Natural killer cell (primary cell): Measurements from ENCODE around the gene NTRK2. TPM values are rescaled to one million over a fixed set of nuclear protein-coding genes. Genes with fewer than 3 reads are reported as not detected.

Experiments
- ATAC-seq, 3 donors: fragments of 150-1000 bp in 2 of 3; fragments of 200-7000 bp in 1 of 3; cut with Tn5 transposase; 1 replicate in 1 of 3; 2 replicates in 2 of 3; pipeline ENCODE4 v1.10.0; 2021; ENCODE audit warnings: mild to moderate bottlenecking in 2 of 3, moderate library complexity in 2 of 3
- DNase-seq, 2 donors: peaks; one replicate each; pipeline versions ENCODE4 v3.0.0 to v3.0.0-alpha.2; 2013 to 2021; ENCODE audit warnings: mixed read lengths in 1 of 2
- H3K27ac ChIP-seq: one replicate; pipeline ENCODE4 v1.5.1; 2013; ENCODE audit warnings: mild to moderate bottlenecking, low read length
- H3K27me3 ChIP-seq: one replicate; pipeline ENCODE4 v1.6.1; 2013; ENCODE audit warnings: low read length; ENCODE audit not compliant: control insufficient read depth, insufficient read depth
- H3K36me3 ChIP-seq: one replicate; pipeline ENCODE4 v1.6.1; 2013; ENCODE audit warnings: low read length; ENCODE audit not compliant: control insufficient read depth, insufficient read depth
- H3K4me1 ChIP-seq: one replicate; pipeline ENCODE4 v1.6.1; 2013; ENCODE audit warnings: low read length; ENCODE audit not compliant: control insufficient read depth, insufficient read depth
- H3K4me3 ChIP-seq: one replicate; pipeline ENCODE4 v1.5.1; 2013; ENCODE audit warnings: low read length
- H3K9me3 ChIP-seq: one replicate; pipeline ENCODE4 v1.6.1; 2013; ENCODE audit warnings: low read length; ENCODE audit not compliant: control insufficient read depth, insufficient read depth
- H3K27ac Mint-ChIP-seq, 2 donors: one replicate each; pipeline ENCODE4 v1.8.0; 2022; ENCODE audit warnings: mild to moderate bottlenecking in 2 of 2, mixed read lengths in 2 of 2, moderate library complexity in 1 of 2
- H3K27me3 Mint-ChIP-seq, 2 donors: one replicate each; pipeline ENCODE4 v1.8.0; 2022; ENCODE audit warnings: low read depth in 2 of 2, mixed read lengths in 2 of 2
- H3K36me3 Mint-ChIP-seq: one replicate; pipeline ENCODE4 v1.8.0; 2022; ENCODE audit warnings: mixed read lengths
- H3K4me1 Mint-ChIP-seq, 2 donors: one replicate each; pipeline ENCODE4 v1.8.0; 2022; ENCODE audit warnings: mixed read lengths in 2 of 2
- H3K4me3 Mint-ChIP-seq: one replicate; pipeline ENCODE4 v1.8.0; 2022; ENCODE audit warnings: mild to moderate bottlenecking, moderate library complexity, mixed read lengths
- H3K9me3 Mint-ChIP-seq, 2 donors: one replicate each; pipeline ENCODE4 v1.8.0; 2022; ENCODE audit warnings: mixed read lengths in 2 of 2
- WGBS: methylation state at CpG from one replicate; pipeline ENCODE4 v1.1.7; 2013; ENCODE audit warnings: missing lambda C conversion rate; ENCODE audit not compliant: insufficient coverage; 5-methylcytosine and 5-hydroxymethylcytosine counted together
- intact Hi-C: fragments of 100-400 bp; cut with micrococcal nuclease; formaldehyde crosslinking; loops from one replicate; pipeline ENCODE4 v1.14.2; 2022
- total RNA-seq, 4 donors: library from RNA; stranded (reverse); fragments of 120-200 nt in 1 of 4; gene quantifications; one replicate each; pipeline versions ENCODE4 v1.2.3 to v1.2.4, GENCODE V29; 2013 to 2022
- TF ChIP-seq, protein P1 (sequence below): fragments of 200-600 bp; IDR thresholded peaks from one replicate; pipeline ENCODE4 v1.8.0; 2022; ENCODE audit warnings: antibody characterized with exemption

The NTRK2 gene
- total RNA-seq, 3 donors from 2014 or later (not counting 1 experiment from before 2014, with no cell fraction given) = 0.08 TPM; not detected in 2

- Mint-ChIP-seq H3K27ac (no peak overlapping the region), H3K4me3 (no peak overlapping the region), H3K4me1 (no peaks in the 10 kb centered on the region), H3K9me3 (no peaks in the 10 kb centered on the region), H3K36me3 (no peaks in the 10 kb centered on the region), H3K27me3 (peaks cover 4 to 17% of the 10 kb centered on the region in 2 donors)
- no peaks in the 10 kb centered on the region for H3K4me1 ChIP-seq
- no peak overlapping the region for H3K4me3 ChIP-seq
- ATAC-seq = no peak
- H3K27ac ChIP-seq = no peak overlapping the region
- H3K27me3 ChIP-seq = peaks cover 3% of the 10 kb centered on the region
- WGBS = 87% methylated on average over 7 of the region's 7 CpGs
- TF ChIP-seq, protein P1, sequence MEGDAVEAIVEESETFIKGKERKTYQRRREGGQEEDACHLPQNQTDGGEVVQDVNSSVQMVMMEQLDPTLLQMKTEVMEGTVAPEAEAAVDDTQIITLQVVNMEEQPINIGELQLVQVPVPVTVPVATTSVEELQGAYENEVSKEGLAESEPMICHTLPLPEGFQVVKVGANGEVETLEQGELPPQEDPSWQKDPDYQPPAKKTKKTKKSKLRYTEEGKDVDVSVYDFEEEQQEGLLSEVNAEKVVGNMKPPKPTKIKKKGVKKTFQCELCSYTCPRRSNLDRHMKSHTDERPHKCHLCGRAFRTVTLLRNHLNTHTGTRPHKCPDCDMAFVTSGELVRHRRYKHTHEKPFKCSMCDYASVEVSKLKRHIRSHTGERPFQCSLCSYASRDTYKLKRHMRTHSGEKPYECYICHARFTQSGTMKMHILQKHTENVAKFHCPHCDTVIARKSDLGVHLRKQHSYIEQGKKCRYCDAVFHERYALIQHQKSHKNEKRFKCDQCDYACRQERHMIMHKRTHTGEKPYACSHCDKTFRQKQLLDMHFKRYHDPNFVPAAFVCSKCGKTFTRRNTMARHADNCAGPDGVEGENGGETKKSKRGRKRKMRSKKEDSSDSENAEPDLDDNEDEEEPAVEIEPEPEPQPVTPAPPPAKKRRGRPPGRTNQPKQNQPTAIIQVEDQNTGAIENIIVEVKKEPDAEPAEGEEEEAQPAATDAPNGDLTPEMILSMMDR = no peak
- intact Hi-C loops = no loop called here
- no peak for DNase-seq
- H3K9me3 ChIP-seq = no peaks in the 10 kb centered on the region
- no peaks in the 10 kb centered on the region for H3K36me3 ChIP-seq
Measured at GRCh38 chr9:85040146-85040545, 370.6 kb downstream of the NTRK2 start.

DNA sequence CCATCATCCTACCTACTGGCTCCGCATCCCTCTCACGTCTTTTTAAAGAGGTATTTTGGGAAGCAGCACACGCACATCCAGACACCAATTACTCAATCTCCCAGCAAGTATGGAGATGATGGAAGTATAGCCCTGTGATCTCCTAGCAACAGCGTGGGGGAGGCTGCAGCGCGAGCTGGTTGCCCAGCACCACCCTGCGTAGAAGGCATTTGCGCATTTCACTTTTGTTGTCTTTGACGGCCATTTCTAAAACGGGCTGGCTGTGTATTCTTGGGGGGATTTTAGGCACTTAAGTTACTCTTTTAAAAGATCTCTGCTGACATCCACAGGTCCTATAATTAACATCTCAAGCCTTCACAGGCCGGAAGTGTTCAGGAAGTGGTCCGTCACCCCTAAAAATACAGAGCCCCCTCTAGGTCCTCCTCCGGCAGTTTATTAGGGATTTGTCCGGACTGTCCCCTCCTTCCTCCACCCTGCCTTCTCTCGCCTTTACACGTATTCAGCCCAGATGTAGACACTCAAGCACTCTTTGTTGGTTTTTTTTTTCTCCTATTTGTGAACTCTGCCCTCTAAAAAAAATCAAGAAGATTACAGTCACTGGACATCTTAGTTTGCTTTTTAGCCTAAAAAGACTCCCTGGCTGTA lies 371.4 kb downstream of the NTRK2 start:
- no peak overlapping the region for H3K4me3 Mint-ChIP-seq
- H3K36me3 Mint-ChIP-seq = no peaks in the 10 kb centered on the region
- peaks cover 5 to 9% of the 10 kb centered on the region in 2 donors for H3K27me3 Mint-ChIP-seq
- no peaks in the 10 kb centered on the region for H3K9me3 ChIP-seq
- H3K27me3 ChIP-seq = peaks cover 3% of the 10 kb centered on the region
- intact Hi-C loops = no loop called here
- 38% methylated on average over 15 of the region's 16 CpGs for WGBS
- no peak overlapping the region for H3K27ac ChIP-seq
- ATAC-seq = no peak
- H3K4me1 Mint-ChIP-seq = no peaks in the 10 kb centered on the region
- no peak for DNase-seq
- TF ChIP-seq, protein P1 = no peak
- no peaks in the 10 kb centered on the region for H3K4me1 ChIP-seq
- no peaks in the 10 kb centered on the region for H3K36me3 ChIP-seq
- H3K4me3 ChIP-seq = no peak overlapping the region
- H3K9me3 Mint-ChIP-seq = no peaks in the 10 kb centered on the region
- H3K27ac Mint-ChIP-seq = no peak overlapping the region

DNA sequence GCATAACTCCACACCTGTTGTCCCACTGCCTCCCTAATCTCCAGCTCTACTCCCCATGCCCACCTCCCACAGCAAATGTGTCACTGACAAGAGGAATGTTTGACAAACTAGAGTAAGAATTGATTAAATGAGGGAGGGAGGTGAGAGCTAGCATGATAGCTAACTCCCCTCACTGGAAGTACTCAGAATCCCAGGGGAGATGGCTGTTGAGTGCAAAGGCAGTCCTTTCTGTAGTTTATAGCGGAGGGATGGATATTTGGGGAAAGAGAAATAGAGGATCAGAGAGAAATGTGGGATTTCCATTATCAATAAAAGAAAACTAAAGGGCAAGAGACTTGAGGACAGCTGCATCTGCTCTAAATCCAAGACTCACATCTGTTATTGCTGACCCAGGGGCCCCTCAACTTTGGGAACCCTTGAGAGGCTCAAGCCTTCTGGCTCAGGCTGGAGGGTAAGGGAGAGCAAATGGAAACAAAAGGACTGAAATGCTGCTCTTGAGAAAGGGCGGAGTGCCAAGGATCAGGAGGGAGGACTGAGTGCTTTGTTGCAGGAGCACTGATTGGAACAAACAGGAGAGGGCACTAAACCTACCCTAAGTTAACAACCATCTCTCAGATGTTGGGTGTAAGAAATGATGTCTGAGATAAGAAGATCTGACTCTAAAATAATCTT lies 372.1 kb downstream of the NTRK2 start:
- 83% methylated on average over 2 of the region's 2 CpGs for WGBS

More for the DNA sequence above, 372.1 kb downstream of the NTRK2 start:
- no peak overlapping the region for H3K27ac Mint-ChIP-seq
- DNase-seq = no peak
- H3K27me3 Mint-ChIP-seq = peaks cover 3 to 9% of the 10 kb centered on the region in 2 donors
- H3K9me3 Mint-ChIP-seq = no peaks in the 10 kb centered on the region
- H3K27ac ChIP-seq = no peak overlapping the region
- no peak overlapping the region for H3K4me3 ChIP-seq
- TF ChIP-seq, protein P1 = no peak
- no peaks in the 10 kb centered on the region for H3K9me3 ChIP-seq
- no peaks in the 10 kb centered on the region for H3K36me3 ChIP-seq
- intact Hi-C loops = no loop called here
- no peaks in the 10 kb centered on the region for H3K4me1 Mint-ChIP-seq
- H3K4me3 Mint-ChIP-seq = no peak overlapping the region
- peaks cover 3% of the 10 kb centered on the region for H3K27me3 ChIP-seq
- ATAC-seq = no peak
- no peaks in the 10 kb centered on the region for H3K36me3 Mint-ChIP-seq
- H3K4me1 ChIP-seq = no peaks in the 10 kb centered on the region
